H9 (cell line): ENCODE results near the gene APOL1. TPM values are rescaled to one million over a fixed set of nuclear protein-coding genes. Genes with fewer than 3 reads are reported as not detected.

ENCODE experiments used
- DNase-seq: peaks from one replicate; pipeline ENCODE4 v3.0.0-alpha.2; 2017
- H2AFZ ChIP-seq: one replicate; pipeline ENCODE4 v1.6.1; 2013; ENCODE audit warnings: mild to moderate bottlenecking, low read length, control low read depth, moderate library complexity
- H2AK5ac ChIP-seq: 2 replicates; pipeline ENCODE4 v1.6.1; 2013; ENCODE audit warnings: low read length, control low read depth, mixed read lengths; ENCODE audit not compliant: insufficient read length
- H2BK120ac ChIP-seq: one replicate; pipeline ENCODE4 v1.6.1; 2013; ENCODE audit warnings: low read depth, mild to moderate bottlenecking, low read length, control low read depth, inconsistent platforms; ENCODE audit not compliant: poor library complexity, severe bottlenecking
- H2BK12ac ChIP-seq: 2 replicates; pipeline ENCODE4 v1.6.1; 2013; ENCODE audit warnings: low read length, control low read depth, mixed read lengths, low read depth; ENCODE audit not compliant: insufficient read length
- H2BK15ac ChIP-seq: 2 replicates; pipeline ENCODE4 v1.6.1; 2013; ENCODE audit warnings: low read depth, low read length, control low read depth
- H2BK20ac ChIP-seq: one replicate; pipeline ENCODE4 v1.6.1; 2013; ENCODE audit warnings: low read depth, mild to moderate bottlenecking, low read length, control low read depth, inconsistent platforms; ENCODE audit not compliant: poor library complexity, severe bottlenecking
- H2BK5ac ChIP-seq: 2 replicates; pipeline ENCODE4 v1.6.1; 2013; ENCODE audit warnings: low read length, control low read depth, mixed read lengths; ENCODE audit not compliant: insufficient read length
- H3K14ac ChIP-seq: 2 replicates; pipeline ENCODE4 v1.6.1; 2013; ENCODE audit warnings: low read length, control low read depth; ENCODE audit not compliant: insufficient read depth
- H3K18ac ChIP-seq: 2 replicates; pipeline ENCODE4 v1.6.1; 2013; ENCODE audit warnings: low read depth, mild to moderate bottlenecking, mixed read lengths, low read length, control low read depth; ENCODE audit not compliant: insufficient read length
- H3K23ac ChIP-seq: 2 replicates; pipeline ENCODE4 v1.6.1; 2013; ENCODE audit warnings: low read length, control low read depth, mixed read lengths, low read depth; ENCODE audit not compliant: insufficient read length
- H3K23me2 ChIP-seq: 2 replicates; pipeline ENCODE4 v1.6.1; 2013; ENCODE audit warnings: low read depth, mild to moderate bottlenecking, mixed read lengths, low read length, control low read depth; ENCODE audit not compliant: insufficient read length, poor library complexity, severe bottlenecking
- H3K27ac ChIP-seq: 2 replicates; pipeline ENCODE4 v1.5.1; 2013; ENCODE audit warnings: low read length, control low read depth, mixed read lengths, low read depth; ENCODE audit not compliant: insufficient read length
- H3K27me3 ChIP-seq: 2 replicates; pipeline ENCODE4 v1.6.1; 2013; ENCODE audit warnings: low read length, control low read depth, inconsistent platforms; ENCODE audit not compliant: insufficient read depth
- H3K4ac ChIP-seq: 2 replicates; pipeline ENCODE4 v1.6.1; 2013; ENCODE audit warnings: low read depth, mild to moderate bottlenecking, control low read depth, inconsistent platforms, low read length, moderate library complexity
- H3K4me1 ChIP-seq: 2 replicates; pipeline ENCODE4 v1.6.1; 2013; ENCODE audit warnings: low read length, control low read depth, inconsistent platforms; ENCODE audit not compliant: insufficient read depth
- H3K4me2 ChIP-seq: 2 replicates; pipeline ENCODE4 v1.6.1; 2013; ENCODE audit warnings: low read length, control low read depth, mixed read lengths; ENCODE audit not compliant: insufficient read length, insufficient read depth
- H3K56ac ChIP-seq: 2 replicates; pipeline ENCODE4 v1.6.1; 2013; ENCODE audit warnings: low read depth, mild to moderate bottlenecking, mixed read lengths, low read length, control low read depth; ENCODE audit not compliant: insufficient read length
- H3K79me1 ChIP-seq: 2 replicates; pipeline ENCODE4 v1.6.1; 2013; ENCODE audit warnings: low read depth, mild to moderate bottlenecking, moderate library complexity, low read length, control low read depth, inconsistent platforms; ENCODE audit not compliant: insufficient read depth, poor library complexity, severe bottlenecking
- H3K79me2 ChIP-seq: 2 replicates; pipeline ENCODE4 v1.6.1; 2013; ENCODE audit warnings: low read length, control low read depth, inconsistent platforms; ENCODE audit not compliant: insufficient read depth
- H3K9ac ChIP-seq: 2 replicates; pipeline ENCODE4 v1.6.1; 2013; ENCODE audit warnings: low read length, control low read depth, mixed read lengths; ENCODE audit not compliant: insufficient read length; ENCODE audit errors: extremely low read depth
- H3K9me3 ChIP-seq: one replicate; pipeline ENCODE4 v1.6.1; 2013; ENCODE audit warnings: low read depth, low read length, inconsistent platforms; ENCODE audit not compliant: control insufficient read depth
- H3T11ph ChIP-seq: one replicate; pipeline ENCODE4 v1.6.1; 2013; ENCODE audit warnings: mild to moderate bottlenecking, low read length, control low read depth, inconsistent platforms
- H4K20me1 ChIP-seq: one replicate; pipeline ENCODE4 v1.6.1; 2013; ENCODE audit not compliant: control insufficient read depth, insufficient read length, insufficient read depth
- H4K5ac ChIP-seq: 2 replicates; pipeline ENCODE4 v1.6.1; 2013; ENCODE audit warnings: low read depth, mild to moderate bottlenecking, mixed read lengths, low read length, control low read depth; ENCODE audit not compliant: insufficient read length
- H4K8ac ChIP-seq: replicated peaks from 2 replicates; pipeline ENCODE4 v1.6.1; 2013; ENCODE audit warnings: low read length, control low read depth, mixed read lengths, low read depth; ENCODE audit not compliant: insufficient read length
- H4K91ac ChIP-seq: 2 replicates; pipeline ENCODE4 v1.6.1; 2013; ENCODE audit warnings: low read depth, mild to moderate bottlenecking, moderate library complexity, mixed read lengths, low read length, control low read depth; ENCODE audit not compliant: insufficient read length
- H3K27ac Mint-ChIP-seq, 3 experiments: 2 replicates in 2 of 3; 3 replicates in 1 of 3; pipeline ENCODE4 v1.8.0; 2020 to 2021; ENCODE audit warnings: mixed read lengths in 3 of 3, mild to moderate bottlenecking in 1 of 3, moderate library complexity in 1 of 3
- H3K27me3 Mint-ChIP-seq: 2 replicates; pipeline ENCODE4 v1.8.0; 2021; ENCODE audit warnings: low read depth, mild to moderate bottlenecking, moderate library complexity, mixed read lengths
- H3K36me3 Mint-ChIP-seq, 3 experiments: 2 replicates in 2 of 3; 3 replicates in 1 of 3; pipeline ENCODE4 v1.8.0; 2020 to 2021; ENCODE audit warnings: low read depth in 3 of 3, mixed read lengths in 3 of 3; ENCODE audit not compliant: insufficient read depth in 1 of 3
- H3K4me1 Mint-ChIP-seq, 2 experiments: 2 replicates each; pipeline ENCODE4 v1.8.0; 2020; ENCODE audit warnings: mixed read lengths in 2 of 2
- H3K4me3 Mint-ChIP-seq, 2 experiments: 2 replicates in 1 of 2; 3 replicates in 1 of 2; pipeline ENCODE4 v1.8.0; 2020 to 2021; ENCODE audit warnings: mild to moderate bottlenecking in 2 of 2, mixed read lengths in 2 of 2, moderate library complexity in 1 of 2
- H3K9me3 Mint-ChIP-seq, 2 experiments: 2 replicates in 1 of 2; 3 replicates in 1 of 2; pipeline ENCODE4 v1.8.0; 2020; ENCODE audit warnings: mild to moderate bottlenecking in 2 of 2, mixed read lengths in 2 of 2, moderate library complexity in 1 of 2
- WGBS: extraction: QIAGEN DNeasy Blood & Tissue Kit; methylation state at CpG from one replicate; pipeline ENCODE4 v1.1.7; 2013; ENCODE audit warnings: missing lambda C conversion rate, low lambda C conversion rate, mixed read lengths; ENCODE audit not compliant: insufficient read length; ENCODE audit errors: extremely low coverage; 5-methylcytosine and 5-hydroxymethylcytosine counted together
- total RNA-seq: library from RNA; stranded (reverse); gene quantifications from 2 replicates; pipeline ENCODE4 v1.2.1, GENCODE V29; 2021
- TF ChIP-seq, protein P1 (sequence below): fragments of 200-600 bp; sonication (generic); conservative IDR thresholded peaks from 3 replicates; pipeline ENCODE4 v1.8.0; 2021; ENCODE audit warnings: antibody characterized with exemption, mild to moderate bottlenecking

Gene APOL1
- total RNA-seq, 1 experiment from 2014 or later, result not detected

DNA sequence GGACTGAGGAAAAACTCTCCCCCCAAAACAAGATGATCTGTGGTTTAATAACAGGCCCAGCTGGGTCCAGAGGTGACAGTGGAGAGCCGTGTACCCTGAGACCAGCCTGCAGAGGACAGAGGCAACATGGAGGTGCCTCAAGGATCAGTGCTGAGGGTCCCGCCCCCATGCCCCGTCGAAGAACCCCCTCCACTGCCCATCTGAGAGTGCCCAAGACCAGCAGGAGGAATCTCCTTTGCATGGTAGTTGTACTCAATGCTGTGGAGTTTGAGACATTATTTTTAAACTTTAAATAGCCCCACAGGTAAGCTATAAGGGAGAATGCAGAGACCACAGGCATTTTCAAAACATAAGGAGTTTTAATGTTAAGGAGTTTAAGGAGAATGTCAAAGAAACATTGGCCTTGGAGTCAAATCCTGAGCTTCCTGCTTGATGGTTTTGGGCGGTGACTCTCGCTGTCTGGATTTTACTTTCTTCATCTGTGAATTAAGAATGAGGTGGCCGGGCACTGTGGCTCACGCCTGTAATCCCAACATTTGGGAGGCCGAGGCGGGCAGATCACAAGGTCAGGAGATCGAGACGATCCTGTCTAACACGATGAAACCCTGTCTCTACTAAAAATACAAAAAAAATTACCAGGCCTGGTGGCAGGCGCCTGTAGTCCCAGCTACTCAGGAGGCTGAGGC, 6.8 kb downstream of the APOL1 start:
- H3K27ac Mint-ChIP-seq, result peak overlapping the region; percentile 96 to 98 (median 96); a peak in 6 of 7 replicates
- H3K27ac ChIP-seq, result no peak overlapping the region
- no CpG with 5 or more reads among the region's 14 CpGs for WGBS

More for the DNA sequence above, 6.8 kb downstream of the APOL1 start:
- Histone ChIP-seq H2BK12ac (peak overlapping the region; percentile 57), H4K8ac (no peak overlapping the region), H2BK15ac (no peak overlapping the region), H4K20me1 (no peaks in the 10 kb centered on the region), H3K4me2 (peak overlapping the region; percentile 23), H2AFZ (no peak overlapping the region), H4K5ac (no peak overlapping the region), H3K27me3 (no peaks in the 10 kb centered on the region), H3K18ac (peak overlapping the region; percentile 90), H3K9ac (no peak overlapping the region), H3K56ac (no peak overlapping the region), H3K79me2 (no peaks in the 10 kb centered on the region), H4K91ac (no peak overlapping the region), H3T11ph (no peak overlapping the region), H2AK5ac (no peak overlapping the region), H2BK20ac (no peak overlapping the region), H3K4me1 (no peaks in the 10 kb centered on the region; the same call in 1 of the 2 replicates), H3K23ac (no peak overlapping the region), H3K14ac (peak overlapping the region; percentile 78; the same call in 1 of the 2 replicates), H3K23me2 (no peaks in the 10 kb centered on the region), H2BK120ac (no peak overlapping the region), H3K79me1 (no peaks in the 10 kb centered on the region), H2BK5ac (no peak overlapping the region), H3K4ac (no peak overlapping the region), H3K9me3 (no peaks in the 10 kb centered on the region)
- Mint-ChIP-seq H3K4me1 (peaks cover 36 to 37% of the 10 kb centered on the region in 2 experiments), H3K27me3 (peaks cover 1% of the 10 kb centered on the region; the same call in 1 of the 2 replicates), H3K36me3 (no peaks in the 10 kb centered on the region), H3K9me3 (no peaks in the 10 kb centered on the region), H3K4me3 (peak overlapping the region; percentile 36 to 68)
- TF ChIP-seq, protein P1, sequence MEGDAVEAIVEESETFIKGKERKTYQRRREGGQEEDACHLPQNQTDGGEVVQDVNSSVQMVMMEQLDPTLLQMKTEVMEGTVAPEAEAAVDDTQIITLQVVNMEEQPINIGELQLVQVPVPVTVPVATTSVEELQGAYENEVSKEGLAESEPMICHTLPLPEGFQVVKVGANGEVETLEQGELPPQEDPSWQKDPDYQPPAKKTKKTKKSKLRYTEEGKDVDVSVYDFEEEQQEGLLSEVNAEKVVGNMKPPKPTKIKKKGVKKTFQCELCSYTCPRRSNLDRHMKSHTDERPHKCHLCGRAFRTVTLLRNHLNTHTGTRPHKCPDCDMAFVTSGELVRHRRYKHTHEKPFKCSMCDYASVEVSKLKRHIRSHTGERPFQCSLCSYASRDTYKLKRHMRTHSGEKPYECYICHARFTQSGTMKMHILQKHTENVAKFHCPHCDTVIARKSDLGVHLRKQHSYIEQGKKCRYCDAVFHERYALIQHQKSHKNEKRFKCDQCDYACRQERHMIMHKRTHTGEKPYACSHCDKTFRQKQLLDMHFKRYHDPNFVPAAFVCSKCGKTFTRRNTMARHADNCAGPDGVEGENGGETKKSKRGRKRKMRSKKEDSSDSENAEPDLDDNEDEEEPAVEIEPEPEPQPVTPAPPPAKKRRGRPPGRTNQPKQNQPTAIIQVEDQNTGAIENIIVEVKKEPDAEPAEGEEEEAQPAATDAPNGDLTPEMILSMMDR, result no peak
- DNase-seq, result no peak
